Astrocyte of the spinal cord (primary cell): ENCODE data around the gene MYO1E.

Experiments used
- DNase-seq: peaks from one replicate; pipeline ENCODE4 v3.0.0; 2011; ENCODE audit warnings: low read depth, low spot score
- H3K4me3 ChIP-seq: 2 replicates; pipeline ENCODE4 v1.5.1; 2011; ENCODE audit warnings: low read depth, mild to moderate bottlenecking, low read length, moderate library complexity
- CTCF ChIP-seq: IDR thresholded peaks from 2 replicates; pipeline ENCODE4 v1.5.1; 2012; ENCODE audit warnings: low read depth, mild to moderate bottlenecking, low read length, inconsistent platforms
- in situ Hi-C: cut with HindIII; loops from 2 replicates; pipeline ENCODE4 v1.10.0; 2017; ENCODE audit warnings: low sequenced_read_pairs

The MYO1E gene

GRCh38 chr15:59124261-59124660 is 248.4 kb downstream of the MYO1E start:
- TF ChIP-seq CTCF = no peak
- H3K4me3 ChIP-seq = no peak overlapping the region
- in situ Hi-C loops = no loop called here

DNA sequence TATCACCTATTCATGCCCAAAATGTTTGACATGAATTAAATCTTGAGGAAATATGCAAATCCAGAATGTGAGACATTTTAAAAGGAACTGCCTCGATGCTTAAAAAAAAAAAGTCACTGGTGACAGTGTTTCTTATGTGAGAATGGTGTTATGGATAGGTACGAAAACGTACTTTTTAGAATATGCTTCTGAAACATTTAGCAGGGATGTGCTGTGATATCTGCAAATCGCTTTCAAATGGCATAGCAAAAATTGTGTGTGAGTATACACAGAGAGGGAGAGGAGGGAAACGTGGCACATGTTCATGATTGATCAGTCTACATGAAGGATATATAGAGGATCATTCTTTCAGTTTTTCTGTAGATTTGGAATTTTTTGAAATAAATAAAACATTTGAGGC is 251.7 kb downstream of the MYO1E start:
- no peak overlapping the region for H3K4me3 ChIP-seq
- no peak for TF ChIP-seq CTCF
- DNase-seq = no peak
- in situ Hi-C loops = no loop called here

More at GRCh38 chr15:59124261-59124660, 248.4 kb downstream of the MYO1E start:
- DNase-seq = no peak

- in situ Hi-C loops = no loop called here
- DNase-seq = no peak
- TF ChIP-seq CTCF = no peak
- no peak overlapping the region for H3K4me3 ChIP-seq
These were observed 253.0 kb downstream of the MYO1E start for GRCh38 chr15:59119625-59120024.

- in situ Hi-C loops = no loop called here
- no peak for DNase-seq
- no peak for TF ChIP-seq CTCF
- no peak overlapping the region for H3K4me3 ChIP-seq
These were observed 255.9 kb downstream of the MYO1E start for GRCh38 chr15:59116771-59117170.

GRCh38 chr15:59116141-59116540 is 256.5 kb downstream of the MYO1E start:
- no peak for TF ChIP-seq CTCF
- DNase-seq = peak; percentile 49
- in situ Hi-C loops = no loop called here
- H3K4me3 ChIP-seq = no peak overlapping the region

GRCh38 chr15:59115047-59115446 is 257.6 kb downstream of the MYO1E start:
- TF ChIP-seq CTCF = no peak
- DNase-seq = no peak
- H3K4me3 ChIP-seq = no peak overlapping the region
- in situ Hi-C loops = no loop called here

- no peak for TF ChIP-seq CTCF
- no peak for DNase-seq
- H3K4me3 ChIP-seq = no peak overlapping the region
- in situ Hi-C loops = no loop called here
These were observed 261.4 kb downstream of the MYO1E start for GRCh38 chr15:59111251-59111650.
